K562 (cell line): ENCODE results near the gene HIVEP3. TPM values are rescaled to one million over a fixed set of nuclear protein-coding genes. Genes with fewer than 3 reads are reported as not detected.

Experiments used
- ATAC-seq: fragments of 200-7000 bp; cut with Tn5 transposase; 3 replicates; pipeline ENCODE4 v1.9.1; 2020; ENCODE audit warnings: moderate library complexity
- BruUV-seq: library from RNA; stranded (reverse); fragments of 400-500 nt; replicated peaks from 2 replicates; lab custom pipeline; 2021; lab: Mats Ljungman, UMichigan
- CTCF ChIA-PET: fragments of 300-600 bp; formaldehyde crosslinking; extraction: SDS; loops from one replicate; lab custom pipeline; 2021; ENCODE audit warnings: low intra/inter-chr PET ratio; lab: Yijun Ruan, JAX
- POLR2A ChIA-PET: fragments of 300-600, 350-650 bp; sonication (Branson Sonifier 250); formaldehyde crosslinking; extraction: SDS; loops from one replicate; lab custom pipeline; 2021; ENCODE audit warnings: antibody characterized with exemption, inconsistent platforms; lab: Yijun Ruan, JAX
- DNase-seq, 4 experiments: peaks; one replicate each; pipeline versions ENCODE4 v3.0.0 to v3.0.0-alpha.2; 2011 to 2018; ENCODE audit warnings: low spot score in 3 of 4, mixed read lengths in 3 of 4; ENCODE audit errors: extremely low read depth in 1 of 4
- FAIRE-seq: peaks from 2 replicates; lab custom pipeline; 2011; peaks lifted over from hg19 to GRCh38; lab: Jason Lieb, UNC
- H2AFZ ChIP-seq: 2 replicates; pipeline ENCODE4 v1.6.0; 2011; ENCODE audit warnings: low read depth, low read length, control low read depth, inconsistent platforms
- H3K27ac ChIP-seq: fragments of 200-600 bp; 3 replicates; pipeline ENCODE4 v1.8.0; 2011; ENCODE audit warnings: low read depth, mild to moderate bottlenecking, control low read depth, inconsistent platforms, low read length, moderate library complexity, mixed read lengths; ENCODE audit errors: extremely low read depth
- H3K27me3 ChIP-seq, 2 experiments: fragments of 300-600 bp in 1 of 2; 2 replicates in 1 of 2; 3 replicates in 1 of 2; pipeline versions ENCODE4 v1.6.0 to v1.8.0; 2011; ENCODE audit warnings: inconsistent platforms in 2 of 2, low read length in 2 of 2, mild to moderate bottlenecking in 1 of 2, mixed read lengths in 1 of 2, moderate library complexity in 1 of 2; ENCODE audit not compliant: control insufficient read depth in 2 of 2, insufficient read depth in 2 of 2
- H3K36me3 ChIP-seq: fragments of 300-600 bp; 3 replicates; pipeline ENCODE4 v1.8.0; 2011; ENCODE audit warnings: mild to moderate bottlenecking, low read length, inconsistent platforms; ENCODE audit not compliant: control insufficient read depth, insufficient read depth
- H3K4me1 ChIP-seq, 2 experiments: fragments of 200-600 bp in 1 of 2; replicated peaks in 1 of 2; 2 replicates in 1 of 2; 3 replicates in 1 of 2; pipeline versions ENCODE4 v1.5.1 to v1.8.0; 2011; ENCODE audit warnings: inconsistent platforms in 2 of 2, low read length in 2 of 2, mild to moderate bottlenecking in 1 of 2, mixed read lengths in 1 of 2, moderate library complexity in 1 of 2; ENCODE audit not compliant: control insufficient read depth in 2 of 2, insufficient read depth in 2 of 2
- H3K4me2 ChIP-seq: 2 replicates; pipeline ENCODE4 v1.6.1; 2011; ENCODE audit warnings: low read length, control low read depth, inconsistent platforms, mixed read lengths; ENCODE audit not compliant: insufficient read depth
- H3K4me3 ChIP-seq: fragments of 200-600 bp; sonication (generic), shearing (Covaris generic); 2 replicates; pipeline ENCODE4 v1.5.1; 2016; ENCODE audit warnings: control low read depth, inconsistent platforms
- H3K79me2 ChIP-seq: fragments of 200-600 bp; 3 replicates; pipeline ENCODE4 v1.8.0; 2011; ENCODE audit warnings: low read length, inconsistent platforms; ENCODE audit not compliant: control insufficient read depth, insufficient read depth
- H3K9ac ChIP-seq, 2 experiments: 2 replicates each; pipeline versions ENCODE4 v1.6.0 to v1.6.1; 2011; ENCODE audit warnings: low read depth in 2 of 2, low read length in 2 of 2, control low read depth in 1 of 2, inconsistent platforms in 1 of 2, mild to moderate bottlenecking in 1 of 2, mixed read lengths in 1 of 2; ENCODE audit not compliant: insufficient read depth in 1 of 2
- H3K9me1 ChIP-seq: one replicate; pipeline ENCODE4 v1.6.0; 2011; ENCODE audit warnings: inconsistent platforms, mild to moderate bottlenecking, low read length, moderate library complexity; ENCODE audit not compliant: control insufficient read depth, insufficient read depth
- H3K9me3 ChIP-seq: replicated peaks from 2 replicates; pipeline ENCODE4 v1.5.1; 2011; ENCODE audit warnings: low read depth, low read length, inconsistent platforms; ENCODE audit not compliant: control insufficient read depth, insufficient read depth
- H4K20me1 ChIP-seq: replicated peaks from 2 replicates; pipeline ENCODE4 v1.6.1; 2011; ENCODE audit warnings: low read length, inconsistent platforms, mixed read lengths; ENCODE audit not compliant: control insufficient read depth, insufficient read depth
- DACH1 ChIP-seq: fragments of 450-650 bp; IDR thresholded peaks from 2 replicates; pipeline ENCODE4 v1.6.1; 2018; ENCODE audit not compliant: partially characterized antibody
- LEF1 ChIP-seq: fragments of 450-650 bp; IDR thresholded peaks from 2 replicates; pipeline ENCODE4 v1.6.1; 2016; ENCODE audit warnings: mild to moderate bottlenecking
- NUFIP1 ChIP-seq: fragments of 450-650 bp; IDR thresholded peaks from 2 replicates; pipeline ENCODE4 v1.6.1; 2018; ENCODE audit not compliant: partially characterized antibody
- PTTG1 ChIP-seq: fragments of 450-650 bp; IDR thresholded peaks from 2 replicates; pipeline ENCODE4 v1.6.1; 2016; ENCODE audit warnings: low read depth, mild to moderate bottlenecking, missing genetic modification characterization, missing compliant biosample characterization
- SMAD1 ChIP-seq: fragments of 150-350 bp; IDR thresholded peaks from 2 replicates; pipeline ENCODE4 v1.6.1; 2014; ENCODE audit warnings: low read length, low read depth; ENCODE audit not compliant: partially characterized antibody
- TAF1 ChIP-seq: IDR thresholded peaks from 2 replicates; pipeline ENCODE4 v1.6.1; 2011; ENCODE audit warnings: mild to moderate bottlenecking, low read length, moderate library complexity; ENCODE audit not compliant: insufficient read depth, control insufficient read depth, severe bottlenecking; ENCODE audit errors: extremely low read depth
- TRIM28 ChIP-seq: fragments of 450-650 bp; IDR thresholded peaks from 2 replicates; pipeline ENCODE4 v1.6.1; 2017
- ZC3H8 ChIP-seq: fragments of 450-650 bp; IDR thresholded peaks from 2 replicates; pipeline ENCODE4 v1.6.1; 2017
- ZNF354B ChIP-seq: fragments of 250-450 bp; sonication (Bioruptor Pico); IDR thresholded peaks from 2 replicates; pipeline ENCODE4 v1.4.0; 2020
- ZNF785 ChIP-seq: fragments of 250-450 bp; sonication (Bioruptor Pico); IDR thresholded peaks from 2 replicates; pipeline ENCODE4 v1.4.0; 2020; ENCODE audit warnings: mild to moderate bottlenecking
- WGBS: fragments of 100-300 bp; shearing (Covaris generic); methylation state at CpG from one replicate; pipeline ENCODE4 v1.1.6; 2016; ENCODE audit warnings: low coverage, mixed read lengths; ENCODE audit not compliant: insufficient coverage; ENCODE audit errors: missing lambda C conversion rate; 5-methylcytosine and 5-hydroxymethylcytosine counted together
- in situ Hi-C: fragments of 300-500 bp; cut with MboI; formaldehyde crosslinking; loops from 4 replicates; pipeline ENCODE4 v1.15.0; 2018; ENCODE audit warnings: inconsistent platforms, mixed read lengths
- intact Hi-C: fragments of 100-400 bp; cut with micrococcal nuclease; formaldehyde crosslinking; loops from 2 replicates; pipeline ENCODE4 v1.14.2; 2022
- polyA plus RNA-seq, 8 experiments: library from polyadenylated mRNA; depleted of rRNA in 4 of 8; stranded (reverse) in 5 of 8; unstranded in 3 of 8; fragments of >200 nt; fragmentation: Nextera tagmentation in 2 of 8; fragmentation: Illumina TruSeq in 1 of 8; extraction: Ambion mirVana in 2 of 8; extraction: Trizol in 1 of 8; gene quantifications; 2 replicates each; pipeline versions ENCODE4 v1.2.1 to v1.2.3, GENCODE V29; 2011 to 2014; ENCODE audit warnings: inconsistent platforms in 1 of 8, missing spikeins in 1 of 8
- total RNA-seq, 7 experiments: library from RNA; depleted of rRNA in 6 of 7; stranded (reverse); fragments of >200 nt in 6 of 7; fragmentation: Illumina TruSeq in 2 of 7; extraction: Trizol in 2 of 7; gene quantifications; 2 replicates each; pipeline versions ENCODE4 v1.2.1 to v1.2.3, GENCODE V29; 2011 to 2021; ENCODE audit warnings: low replicate concordance in 1 of 7
- TF ChIP-seq, protein P1 (sequence below), 2 experiments: fragments of 450-650 bp; IDR thresholded peaks; 2 replicates each; pipeline ENCODE4 v1.6.1; 2016
- TF ChIP-seq, protein P2 (sequence below): fragments of 250-450 bp; sonication (Bioruptor Pico); IDR thresholded peaks from 2 replicates; pipeline ENCODE4 v1.4.0; 2020; ENCODE audit warnings: mild to moderate bottlenecking
- TF ChIP-seq, protein P3 (sequence below): IDR thresholded peaks from 3 replicates; pipeline ENCODE4 v1.6.1; 2011; ENCODE audit warnings: borderline replicate concordance, mild to moderate bottlenecking; ENCODE audit not compliant: insufficient read length, insufficient read depth
- TF ChIP-seq, protein P4 (sequence below), 2 experiments: fragments of 450-650 bp in 1 of 2; sonication (generic) in 1 of 2; formaldehyde crosslinking in 1 of 2; IDR thresholded peaks in 1 of 2; conservative IDR thresholded peaks in 1 of 2; 2 replicates each; pipeline versions ENCODE4 v1.6.1 to v1.8.1; 2016 to 2023; ENCODE audit warnings: mild to moderate bottlenecking in 2 of 2, moderate library complexity in 2 of 2, inconsistent platforms in 1 of 2, missing genetic modification reagents in 1 of 2

HIVEP3 gene
- total and polyA plus RNA-seq, 9 of the 15 experiments (the other 6 are each of a cell fraction or from before 2014, with no cell fraction given): 0.09 to 0.58 (median 0.34) TPM; not detected in 1

DNA sequence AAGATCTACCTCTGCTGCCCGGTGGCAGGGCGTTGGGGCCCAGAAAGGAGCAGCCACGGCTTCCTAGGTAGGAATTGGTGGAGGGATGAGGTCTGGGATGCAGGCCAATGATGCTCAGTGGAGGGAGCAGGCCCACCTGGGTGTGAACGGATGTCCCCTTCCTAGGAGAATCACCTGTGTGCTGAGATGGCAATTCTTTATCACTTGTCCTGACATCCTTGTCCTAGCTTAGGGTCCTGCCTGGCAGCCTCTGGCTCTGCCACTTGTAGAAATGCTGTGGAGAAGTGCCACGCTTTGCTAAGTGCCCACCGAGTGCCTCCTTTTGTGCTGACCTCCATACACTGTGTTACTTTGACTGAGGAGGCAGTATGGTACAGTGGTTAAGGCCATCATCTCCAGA lies 447.1 kb downstream of the HIVEP3 start:
- FAIRE-seq (no peak), ATAC-seq (no peak), DNase-seq (no peak)
- no TSS peak for BruUV-seq
- no peak for TF ChIP-seq ZNF354B (CRISPR knock-in tag)
- no peak for TF ChIP-seq TAF1
- TF ChIP-seq, protein P1, sequence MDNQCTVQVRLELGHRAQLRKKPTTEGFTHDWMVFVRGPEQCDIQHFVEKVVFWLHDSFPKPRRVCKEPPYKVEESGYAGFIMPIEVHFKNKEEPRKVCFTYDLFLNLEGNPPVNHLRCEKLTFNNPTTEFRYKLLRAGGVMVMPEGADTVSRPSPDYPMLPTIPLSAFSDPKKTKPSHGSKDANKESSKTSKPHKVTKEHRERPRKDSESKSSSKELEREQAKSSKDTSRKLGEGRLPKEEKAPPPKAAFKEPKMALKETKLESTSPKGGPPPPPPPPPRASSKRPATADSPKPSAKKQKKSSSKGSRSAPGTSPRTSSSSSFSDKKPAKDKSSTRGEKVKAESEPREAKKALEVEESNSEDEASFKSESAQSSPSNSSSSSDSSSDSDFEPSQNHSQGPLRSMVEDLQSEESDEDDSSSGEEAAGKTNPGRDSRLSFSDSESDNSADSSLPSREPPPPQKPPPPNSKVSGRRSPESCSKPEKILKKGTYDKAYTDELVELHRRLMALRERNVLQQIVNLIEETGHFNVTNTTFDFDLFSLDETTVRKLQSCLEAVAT (IDR thresholded peaks at IDR 0.05): no peak
- TF ChIP-seq, protein P2, sequence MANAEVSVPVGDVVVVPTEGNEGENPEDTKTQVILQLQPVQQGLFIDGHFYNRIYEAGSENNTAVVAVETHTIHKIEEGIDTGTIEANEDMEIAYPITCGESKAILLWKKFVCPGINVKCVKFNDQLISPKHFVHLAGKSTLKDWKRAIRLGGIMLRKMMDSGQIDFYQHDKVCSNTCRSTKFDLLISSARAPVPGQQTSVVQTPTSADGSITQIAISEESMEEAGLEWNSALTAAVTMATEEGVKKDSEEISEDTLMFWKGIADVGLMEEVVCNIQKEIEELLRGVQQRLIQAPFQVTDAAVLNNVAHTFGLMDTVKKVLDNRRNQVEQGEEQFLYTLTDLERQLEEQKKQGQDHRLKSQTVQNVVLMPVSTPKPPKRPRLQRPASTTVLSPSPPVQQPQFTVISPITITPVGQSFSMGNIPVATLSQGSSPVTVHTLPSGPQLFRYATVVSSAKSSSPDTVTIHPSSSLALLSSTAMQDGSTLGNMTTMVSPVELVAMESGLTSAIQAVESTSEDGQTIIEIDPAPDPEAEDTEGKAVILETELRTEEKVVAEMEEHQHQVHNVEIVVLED (CRISPR knock-in tag): no peak
- no peak for TF ChIP-seq PTTG1 (tag)
- TF ChIP-seq, protein P3, sequence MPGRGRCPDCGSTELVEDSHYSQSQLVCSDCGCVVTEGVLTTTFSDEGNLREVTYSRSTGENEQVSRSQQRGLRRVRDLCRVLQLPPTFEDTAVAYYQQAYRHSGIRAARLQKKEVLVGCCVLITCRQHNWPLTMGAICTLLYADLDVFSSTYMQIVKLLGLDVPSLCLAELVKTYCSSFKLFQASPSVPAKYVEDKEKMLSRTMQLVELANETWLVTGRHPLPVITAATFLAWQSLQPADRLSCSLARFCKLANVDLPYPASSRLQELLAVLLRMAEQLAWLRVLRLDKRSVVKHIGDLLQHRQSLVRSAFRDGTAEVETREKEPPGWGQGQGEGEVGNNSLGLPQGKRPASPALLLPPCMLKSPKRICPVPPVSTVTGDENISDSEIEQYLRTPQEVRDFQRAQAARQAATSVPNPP: no peak
- TF ChIP-seq DACH1: no peak
- TF ChIP-seq, protein P4, sequence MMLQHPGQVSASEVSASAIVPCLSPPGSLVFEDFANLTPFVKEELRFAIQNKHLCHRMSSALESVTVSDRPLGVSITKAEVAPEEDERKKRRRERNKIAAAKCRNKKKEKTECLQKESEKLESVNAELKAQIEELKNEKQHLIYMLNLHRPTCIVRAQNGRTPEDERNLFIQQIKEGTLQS (IDR thresholded peaks at IDR 0.05): no peak
- TF ChIP-seq, protein P4 (CRISPR knock-in tag; conservative IDR thresholded peaks at IDR 0.05): no peak
- TF ChIP-seq TRIM28: no peak
- no peak for TF ChIP-seq LEF1
- TF ChIP-seq NUFIP1: no peak
- TF ChIP-seq ZNF785 (CRISPR knock-in tag): no peak
- no peak for TF ChIP-seq ZC3H8
- no peak for TF ChIP-seq SMAD1
- no peak overlapping the region for H3K4me2 ChIP-seq
- no peaks in the 10 kb centered on the region for H3K79me2 ChIP-seq
- H4K20me1 ChIP-seq: peaks cover 11% of the 10 kb centered on the region; the same call in 1 of the 2 replicates
- CTCF ChIA-PET: no interaction called here
- H3K27ac ChIP-seq: no peak overlapping the region
- H3K36me3 ChIP-seq: no peaks in the 10 kb centered on the region
- in situ Hi-C loops: no loop called here
- H3K9ac ChIP-seq: no peak overlapping the region
- intact Hi-C loops: no loop called here
- H3K27me3 ChIP-seq: peaks cover 43 to 76% of the 10 kb centered on the region in 2 experiments
- no peaks in the 10 kb centered on the region for H3K4me1 ChIP-seq
- no peaks in the 10 kb centered on the region for H3K9me1 ChIP-seq
- WGBS: under 1% methylated on average over 6 of the region's 6 CpGs
- POLR2A ChIA-PET: interaction anchor here (1.3 to 2.0 kb wide), 3 partner anchors 10 to 22 kb away, joined by 5 to 8 read pairs (median 5); no protein-coding TSS in a partner anchor
- no peak overlapping the region for H3K4me3 ChIP-seq
- H3K9me3 ChIP-seq: no peaks in the 10 kb centered on the region
- H2AFZ ChIP-seq: no peak overlapping the region
